Osteoblast (primary cell): ENCODE results near the gene ADGRG6. TPM values are rescaled to one million over a fixed set of nuclear protein-coding genes. Genes with fewer than 3 reads are reported as not detected.

ENCODE experiments used
- DNase-seq: peaks from one replicate; pipeline ENCODE4 v3.0.0; 2011; ENCODE audit warnings: low spot score, mixed read lengths; ENCODE audit not compliant: insufficient read length; ENCODE audit errors: missing footprints
- H2AFZ ChIP-seq: 2 replicates; pipeline ENCODE4 v1.6.0; 2011; ENCODE audit warnings: mild to moderate bottlenecking, low read length
- H3K27ac ChIP-seq: 2 replicates; pipeline ENCODE4 v1.5.1; 2011; ENCODE audit warnings: mild to moderate bottlenecking, low read depth, low read length, moderate library complexity
- H3K27me3 ChIP-seq: 2 replicates; pipeline ENCODE4 v1.6.0; 2012; ENCODE audit warnings: mild to moderate bottlenecking, control low read depth, inconsistent platforms, low read length, moderate library complexity; ENCODE audit not compliant: insufficient read depth
- H3K36me3 ChIP-seq: 2 replicates; pipeline ENCODE4 v1.5.1; 2011; ENCODE audit warnings: mild to moderate bottlenecking, low read length, control low read depth, moderate library complexity; ENCODE audit not compliant: insufficient read depth
- H3K4me1 ChIP-seq: 2 replicates; pipeline ENCODE4 v1.5.1; 2011; ENCODE audit warnings: mild to moderate bottlenecking, low read length, control low read depth, moderate library complexity; ENCODE audit not compliant: insufficient read depth
- H3K4me2 ChIP-seq: 2 replicates; pipeline ENCODE4 v1.6.0; 2011; ENCODE audit warnings: mild to moderate bottlenecking, low read length; ENCODE audit not compliant: insufficient read depth
- H3K4me3 ChIP-seq: fragments of 200-600 bp; sonication (generic); 3 replicates; pipeline ENCODE4 v1.5.1; 2012; ENCODE audit warnings: mild to moderate bottlenecking, low read length, inconsistent platforms; ENCODE audit not compliant: insufficient read depth
- H3K79me2 ChIP-seq: 2 replicates; pipeline ENCODE4 v1.6.0; 2012; ENCODE audit warnings: mild to moderate bottlenecking, low read length, control low read depth, inconsistent platforms; ENCODE audit not compliant: insufficient read depth
- H3K9me3 ChIP-seq: 2 replicates; pipeline ENCODE4 v1.5.1; 2011; ENCODE audit warnings: low read depth, low read length, control low read depth
- H4K20me1 ChIP-seq: 2 replicates; pipeline ENCODE4 v1.6.0; 2012; ENCODE audit warnings: mild to moderate bottlenecking, low read length, control low read depth; ENCODE audit not compliant: insufficient read depth
- total RNA-seq: library from RNA; depleted of rRNA; stranded (reverse); fragments of >200 nt; gene quantifications from 2 replicates; pipeline ENCODE4 v1.2.3, GENCODE V29; 2012
- TF ChIP-seq, protein P1 (sequence below): IDR thresholded peaks from 2 replicates; pipeline ENCODE4 v1.5.1; 2011; ENCODE audit warnings: mild to moderate bottlenecking, low read depth, low read length, moderate library complexity; ENCODE audit errors: extremely low read depth

ADGRG6 gene
- total RNA-seq, 1 donor, result 0.36 TPM

DNA sequence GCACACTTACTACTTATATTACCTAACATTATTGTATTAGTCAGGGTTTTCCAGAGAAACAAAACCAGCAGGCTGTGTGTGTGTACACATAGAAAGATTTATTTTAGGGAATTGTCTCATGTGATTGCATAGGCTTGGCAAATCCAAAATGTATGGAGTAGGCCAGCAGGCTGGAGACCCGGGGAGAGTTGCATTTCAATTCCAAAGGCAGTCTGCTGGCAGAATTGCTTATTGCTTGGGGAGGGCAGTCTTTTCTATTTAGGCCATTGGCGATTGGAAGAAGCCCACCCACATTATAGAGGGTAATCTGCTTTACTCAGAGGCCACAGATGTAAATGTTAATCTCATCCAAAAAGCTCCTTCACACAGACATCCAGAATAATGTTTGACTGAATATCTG lies 157.0 kb downstream of the ADGRG6 start:
- no peak overlapping the region for H3K27ac ChIP-seq
- H3K27me3 ChIP-seq, result no peaks in the 10 kb centered on the region
- peaks cover 3% of the 10 kb centered on the region for H3K9me3 ChIP-seq
- H3K4me1 ChIP-seq, result no peaks in the 10 kb centered on the region
- H3K4me2 ChIP-seq, result no peak overlapping the region
- no peak for DNase-seq
- TF ChIP-seq, protein P1, sequence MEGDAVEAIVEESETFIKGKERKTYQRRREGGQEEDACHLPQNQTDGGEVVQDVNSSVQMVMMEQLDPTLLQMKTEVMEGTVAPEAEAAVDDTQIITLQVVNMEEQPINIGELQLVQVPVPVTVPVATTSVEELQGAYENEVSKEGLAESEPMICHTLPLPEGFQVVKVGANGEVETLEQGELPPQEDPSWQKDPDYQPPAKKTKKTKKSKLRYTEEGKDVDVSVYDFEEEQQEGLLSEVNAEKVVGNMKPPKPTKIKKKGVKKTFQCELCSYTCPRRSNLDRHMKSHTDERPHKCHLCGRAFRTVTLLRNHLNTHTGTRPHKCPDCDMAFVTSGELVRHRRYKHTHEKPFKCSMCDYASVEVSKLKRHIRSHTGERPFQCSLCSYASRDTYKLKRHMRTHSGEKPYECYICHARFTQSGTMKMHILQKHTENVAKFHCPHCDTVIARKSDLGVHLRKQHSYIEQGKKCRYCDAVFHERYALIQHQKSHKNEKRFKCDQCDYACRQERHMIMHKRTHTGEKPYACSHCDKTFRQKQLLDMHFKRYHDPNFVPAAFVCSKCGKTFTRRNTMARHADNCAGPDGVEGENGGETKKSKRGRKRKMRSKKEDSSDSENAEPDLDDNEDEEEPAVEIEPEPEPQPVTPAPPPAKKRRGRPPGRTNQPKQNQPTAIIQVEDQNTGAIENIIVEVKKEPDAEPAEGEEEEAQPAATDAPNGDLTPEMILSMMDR, result no peak
- no peaks in the 10 kb centered on the region for H3K79me2 ChIP-seq
- H3K36me3 ChIP-seq, result no peaks in the 10 kb centered on the region
- H3K4me3 ChIP-seq, result no peak overlapping the region
- no peak overlapping the region for H2AFZ ChIP-seq
- H4K20me1 ChIP-seq, result no peaks in the 10 kb centered on the region

DNA sequence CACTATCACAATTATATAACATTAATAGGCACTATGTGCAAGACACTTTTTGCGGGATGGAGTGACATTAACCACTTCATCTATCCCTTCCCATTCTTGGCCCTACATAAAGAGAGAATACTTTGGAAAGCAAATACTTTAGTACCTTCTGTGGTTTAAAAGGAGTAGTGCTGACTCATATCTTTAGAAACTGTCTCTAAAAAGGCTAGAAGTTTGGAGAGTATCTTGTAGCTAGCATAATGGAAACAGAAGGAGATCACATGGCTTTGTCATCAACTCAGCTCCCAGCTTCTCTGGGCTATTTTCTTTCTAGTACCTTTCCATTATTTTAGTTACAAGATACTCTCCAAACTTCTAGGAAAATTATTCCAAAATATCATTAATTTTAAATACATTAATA lies 157.5 kb downstream of the ADGRG6 start:
- Histone ChIP-seq H3K36me3 (no peaks in the 10 kb centered on the region), H3K4me1 (no peaks in the 10 kb centered on the region), H3K4me3 (no peak overlapping the region), H3K27ac (no peak overlapping the region), H3K27me3 (no peaks in the 10 kb centered on the region), H2AFZ (no peak overlapping the region), H3K4me2 (no peak overlapping the region), H4K20me1 (no peaks in the 10 kb centered on the region), H3K79me2 (no peaks in the 10 kb centered on the region), H3K9me3 (peaks cover 3% of the 10 kb centered on the region)
- TF ChIP-seq, protein P1, result no peak
- no peak for DNase-seq

GRCh38 chr6:142462260-142462659 lies 160.5 kb downstream of the ADGRG6 start:
- Histone ChIP-seq H2AFZ (no peak overlapping the region), H3K4me1 (no peaks in the 10 kb centered on the region), H3K4me2 (no peak overlapping the region), H3K79me2 (no peaks in the 10 kb centered on the region), H3K4me3 (no peak overlapping the region), H3K27ac (no peak overlapping the region), H3K36me3 (no peaks in the 10 kb centered on the region), H4K20me1 (no peaks in the 10 kb centered on the region), H3K27me3 (peaks cover 2% of the 10 kb centered on the region), H3K9me3 (peaks cover 3% of the 10 kb centered on the region)
- DNase-seq, result no peak
- TF ChIP-seq, protein P1, result no peak

DNA sequence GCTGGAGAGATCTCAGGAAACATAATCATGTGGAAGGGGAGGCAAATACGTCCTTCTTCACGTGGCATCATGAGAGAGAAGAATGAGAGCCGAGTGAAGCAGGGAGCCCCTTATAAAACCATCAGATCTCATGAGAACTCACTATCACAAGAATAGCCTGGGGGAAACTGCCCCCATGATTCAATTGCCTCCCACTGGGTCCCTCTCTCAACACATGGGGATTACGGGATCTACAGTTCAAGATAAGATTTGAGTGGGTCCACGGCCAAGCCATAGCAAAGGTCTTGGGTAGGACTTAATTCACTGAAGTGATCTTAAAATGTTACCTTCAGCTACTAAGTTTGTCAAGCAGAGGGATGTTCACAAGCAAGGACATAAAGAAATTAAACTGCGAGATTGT lies 162.2 kb downstream of the ADGRG6 start:
- Histone ChIP-seq H3K4me3 (no peak overlapping the region), H2AFZ (no peak overlapping the region), H3K79me2 (no peaks in the 10 kb centered on the region), H3K27ac (no peak overlapping the region), H3K9me3 (peaks cover 3% of the 10 kb centered on the region), H3K4me2 (no peak overlapping the region), H3K4me1 (no peaks in the 10 kb centered on the region), H3K27me3 (peaks cover 2% of the 10 kb centered on the region), H3K36me3 (no peaks in the 10 kb centered on the region), H4K20me1 (no peaks in the 10 kb centered on the region)
- TF ChIP-seq, protein P1, result no peak
- DNase-seq, result no peak
